NCI-H187 treated with DMSO at 0.1 percent for 48 hours (cell line): Measurements from ENCODE around the gene PLEKHG2.

Source experiments
- DNase-seq: peaks from one replicate; lab custom pipeline; 2025; lab: John Stamatoyannopoulos, UW

Gene PLEKHG2

GRCh38 chr19:39419003-39419402 lies 6.5 kb downstream of the PLEKHG2 start:
- no peak for DNase-seq

- DNase-seq: no peak
These were observed 8.3 kb downstream of the PLEKHG2 start for GRCh38 chr19:39420769-39421168.

- no peak for DNase-seq
These were observed 9.6 kb downstream of the PLEKHG2 start for GRCh38 chr19:39422020-39422419.

GRCh38 chr19:39423258-39424086 lies 11.0 kb downstream of the PLEKHG2 start:
- DNase-seq: no peak

DNA sequence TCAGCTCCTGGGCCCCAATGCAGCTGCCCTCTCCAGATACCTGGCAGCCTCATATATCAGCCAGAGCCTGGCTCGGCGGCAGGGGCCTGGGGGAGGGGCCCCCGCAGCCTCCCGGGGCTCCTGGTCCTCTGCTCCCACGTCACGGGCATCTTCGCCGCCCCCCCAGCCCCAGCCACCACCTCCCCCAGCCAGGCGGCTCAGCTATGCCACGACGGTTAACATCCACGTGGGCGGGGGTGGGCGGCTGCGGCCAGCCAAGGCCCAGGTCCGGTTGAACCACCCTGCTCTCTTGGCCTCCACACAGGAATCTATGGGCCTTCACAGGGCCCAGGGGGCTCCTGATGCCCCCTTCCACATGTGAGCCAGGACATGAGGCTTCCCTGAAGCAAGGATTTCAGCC lies 12.5 kb downstream of the PLEKHG2 start:
- no peak for DNase-seq

GRCh38 chr19:39425744-39426143 lies 13.3 kb downstream of the PLEKHG2 start:
- DNase-seq: no peak

DNA sequence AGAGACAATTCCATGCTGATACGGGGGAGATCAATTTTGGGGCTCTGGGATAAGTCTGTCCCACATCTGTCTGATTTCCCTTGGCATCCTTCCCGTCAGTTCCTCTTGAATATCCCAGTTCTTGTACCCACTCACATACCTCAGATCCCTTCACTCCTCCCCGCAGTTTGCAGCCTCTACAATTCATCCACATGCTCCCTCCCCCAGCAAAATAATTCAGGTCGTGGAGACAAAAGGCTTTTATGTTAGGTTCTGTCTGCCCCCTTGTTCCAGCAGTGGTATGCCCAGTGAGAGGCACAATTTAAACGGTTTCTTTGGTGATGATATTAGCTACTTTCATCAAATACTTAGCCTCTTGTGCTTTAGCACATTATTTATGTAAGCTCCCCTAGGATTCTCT lies 13.7 kb downstream of the PLEKHG2 start:
- no peak for DNase-seq

DNA sequence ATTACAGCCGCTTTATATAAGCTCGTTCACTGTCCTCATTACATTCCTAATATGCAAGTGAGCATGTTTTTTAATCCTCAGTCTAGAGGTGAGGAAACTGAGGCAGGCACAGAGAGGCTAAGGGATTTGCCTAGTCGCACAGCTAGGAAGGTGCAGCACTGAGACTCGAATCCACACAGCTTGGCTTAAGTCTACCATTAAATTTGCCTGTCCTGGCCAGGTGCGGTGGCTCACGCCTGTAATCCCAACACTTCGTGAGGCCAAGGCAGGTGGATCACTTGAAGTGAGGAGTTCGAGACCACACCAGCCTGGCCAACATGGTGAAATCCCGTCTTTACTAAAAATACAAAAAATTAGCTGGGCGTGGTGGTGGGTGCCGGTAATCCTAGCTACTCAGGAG lies 15.2 kb downstream of the PLEKHG2 start:
- no peak for DNase-seq

DNA sequence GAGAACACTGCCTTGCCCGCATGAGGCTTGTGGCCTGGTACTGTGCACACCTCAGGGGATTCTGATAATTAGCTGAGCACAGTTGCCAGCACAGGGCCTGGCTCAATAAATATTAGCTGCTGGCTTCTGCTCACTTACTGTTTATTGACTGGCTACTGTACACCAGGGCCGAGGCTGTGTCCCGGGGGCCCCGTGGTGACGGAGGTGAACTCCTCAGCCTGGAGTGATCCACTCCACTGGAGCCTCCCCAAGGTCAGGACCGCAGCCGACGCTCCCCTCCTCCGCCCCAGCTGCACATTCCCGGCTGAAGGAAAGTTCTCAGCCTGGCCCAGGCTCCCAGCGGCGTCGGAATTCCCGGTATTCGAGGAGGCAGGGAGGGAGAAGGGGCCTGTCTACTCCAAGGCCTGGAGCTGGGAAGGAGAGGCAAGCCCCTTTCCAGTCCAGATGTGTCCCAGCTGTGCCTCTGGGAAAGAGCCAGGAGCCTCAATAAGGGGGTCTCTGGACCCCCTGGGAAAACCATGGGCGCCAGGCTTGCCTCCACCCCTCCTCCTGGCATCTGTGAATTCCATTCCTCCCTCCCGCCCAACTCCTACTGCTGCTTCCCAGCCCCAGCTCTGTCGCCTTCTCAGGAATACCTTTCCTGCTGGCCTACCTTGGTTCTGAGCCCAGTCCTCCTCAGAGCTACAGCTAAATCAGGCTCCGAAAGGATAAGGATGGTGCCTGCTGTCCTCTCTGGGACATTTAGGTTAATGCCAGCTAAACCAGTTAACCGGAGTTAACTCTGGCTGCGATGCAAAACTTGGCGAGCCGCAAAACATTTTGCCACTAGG lies 16.0 kb downstream of the PLEKHG2 start:
- DNase-seq: no peak

GRCh38 chr19:39430675-39431593 lies 18.5 kb downstream of the PLEKHG2 start:
- no peak for DNase-seq

DNA sequence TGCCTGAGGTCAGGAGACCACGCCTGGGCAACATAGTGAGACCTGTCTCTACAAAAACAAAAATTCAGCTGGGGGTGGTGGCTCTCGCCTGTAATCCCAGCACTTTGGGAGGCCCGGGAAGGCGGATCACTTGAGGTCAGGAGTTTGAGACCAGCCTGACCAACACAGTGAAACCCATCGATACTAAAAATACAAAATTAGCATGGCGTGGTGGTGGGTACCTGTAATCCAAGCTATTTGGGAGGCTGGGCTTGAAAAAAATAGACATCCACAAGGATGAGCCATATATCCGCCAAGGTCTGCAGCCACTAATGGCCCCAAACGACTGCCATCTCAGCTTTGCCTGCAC lies 20.2 kb downstream of the PLEKHG2 start:
- no peak for DNase-seq

DNA sequence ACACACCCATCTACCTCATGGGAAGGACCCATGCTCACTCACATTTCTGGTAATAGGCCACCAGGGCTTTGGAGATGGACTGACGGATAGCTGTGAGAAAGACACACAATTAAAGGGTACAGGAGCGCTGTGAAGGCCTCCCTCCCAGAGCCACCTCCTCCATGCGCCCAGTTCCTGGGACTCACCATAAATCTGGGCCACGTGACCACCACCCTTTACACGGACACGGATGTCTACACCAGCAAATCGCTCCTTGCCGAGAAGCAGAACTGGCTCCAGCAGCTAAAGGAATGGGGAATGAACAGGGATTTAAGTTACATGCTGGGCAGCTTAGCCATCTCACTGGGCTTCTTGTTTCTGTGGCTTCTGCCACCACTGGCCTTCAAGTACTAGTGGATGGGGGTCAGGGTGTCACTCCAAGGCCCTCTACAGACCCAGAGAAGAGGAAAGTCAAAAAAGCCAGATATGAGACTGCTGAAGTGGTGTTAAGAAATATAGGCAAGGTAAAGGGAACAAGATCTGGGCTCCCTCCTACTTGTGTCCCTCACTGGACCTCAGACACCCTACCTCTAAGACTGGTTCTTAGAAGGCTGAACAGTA lies 21.1 kb downstream of the PLEKHG2 start:
- DNase-seq: no peak

DNA sequence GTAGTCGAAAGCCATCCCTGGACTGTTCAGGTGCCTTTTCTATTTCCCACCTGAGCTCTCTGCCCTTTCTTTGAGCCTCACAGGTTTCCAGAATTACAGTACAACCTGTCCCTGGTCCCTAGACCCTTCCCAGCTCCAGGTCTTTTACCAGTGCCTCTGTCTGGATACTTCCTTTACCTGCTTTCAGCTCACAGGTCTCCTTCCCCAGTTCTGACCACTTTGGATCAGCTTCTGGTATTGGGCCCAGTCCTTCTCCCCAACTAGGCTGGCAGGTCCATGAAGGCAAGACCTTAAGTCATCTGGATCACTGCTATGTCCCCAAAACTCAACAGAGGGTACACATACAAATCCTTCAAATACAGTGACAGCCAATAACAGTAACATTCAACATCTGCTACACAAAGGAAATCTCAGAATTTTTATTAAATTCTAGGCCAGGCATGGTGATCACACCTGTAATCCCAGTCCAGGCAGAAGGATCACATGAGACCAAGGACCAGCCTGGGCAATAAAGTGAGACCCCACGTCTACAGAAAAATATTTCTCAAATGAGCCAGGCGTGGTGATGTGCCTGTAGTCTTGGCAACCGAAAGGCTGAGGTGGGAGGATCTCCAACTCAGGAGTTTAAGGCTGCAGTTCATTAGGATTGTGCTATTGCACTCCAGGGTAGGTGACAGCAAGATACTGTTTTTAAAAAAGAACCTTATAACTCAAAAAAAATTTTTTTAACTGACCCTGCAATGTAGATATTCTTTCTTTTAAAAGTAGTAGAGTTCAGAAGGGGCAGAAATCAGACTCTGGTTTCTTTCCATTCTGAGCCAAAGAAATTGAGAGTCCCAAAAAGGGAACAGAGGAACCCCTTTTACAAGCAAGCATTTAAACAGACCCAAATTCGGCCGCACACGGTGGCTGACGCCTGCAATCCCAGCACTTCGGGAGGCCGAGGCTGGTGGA lies 21.9 kb downstream of the PLEKHG2 start:
- no peak for DNase-seq

DNA sequence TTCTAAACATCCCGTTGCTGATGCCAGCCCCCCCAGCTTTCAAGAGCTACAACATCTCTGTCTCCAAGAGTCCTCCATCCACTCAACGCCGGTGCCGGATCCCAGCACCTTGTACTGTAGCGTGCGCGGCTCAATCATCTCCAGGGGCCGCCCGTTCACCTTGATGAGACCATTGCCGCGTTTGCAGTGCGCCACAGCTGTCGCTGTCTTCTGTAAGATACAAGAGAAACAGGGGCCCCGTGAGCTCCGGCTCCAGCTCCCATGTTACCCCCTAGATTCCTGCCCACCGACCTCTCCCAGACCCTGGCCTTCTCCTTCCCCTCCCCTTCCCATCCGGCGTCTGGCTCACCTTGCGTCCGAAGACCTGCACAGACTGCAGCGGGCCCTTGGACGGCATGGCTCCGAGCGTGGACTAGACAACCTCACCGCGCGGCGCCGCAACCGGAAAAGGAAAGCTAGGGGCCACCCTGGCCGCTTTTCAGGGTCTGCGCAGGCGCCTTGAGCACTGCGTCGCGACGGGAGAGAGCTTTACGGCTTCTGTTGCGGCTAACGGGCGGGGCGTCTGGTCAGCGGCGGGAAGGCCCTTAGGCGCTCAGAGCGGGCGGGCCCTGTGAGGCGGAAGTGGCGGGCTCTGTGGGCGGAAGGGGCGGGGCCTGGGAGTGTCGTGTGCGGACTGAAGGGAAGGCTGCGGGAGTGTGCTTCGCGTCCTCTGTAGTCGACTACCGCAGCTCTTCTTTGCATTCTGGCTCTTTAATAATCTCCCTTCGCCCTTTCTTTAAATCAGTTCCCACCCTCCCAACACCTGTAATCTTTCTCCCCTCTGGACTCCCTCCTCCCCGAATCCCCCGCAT lies 23.3 kb downstream of the PLEKHG2 start, which contains the start of gene RPS16:
Gene RPS16, minus strand, starts transcription at position 451 of the 851 bp plus-strand sequence. Its CDS starts 54 bp downstream, at position 397.
- DNase-seq: peak; percentile 94

- no peak for DNase-seq
These were observed 23.9 kb downstream of the PLEKHG2 start for GRCh38 chr19:39436350-39436716.

GRCh38 chr19:39438270-39438934 lies 25.9 kb downstream of the PLEKHG2 start:
- DNase-seq: no peak

DNA sequence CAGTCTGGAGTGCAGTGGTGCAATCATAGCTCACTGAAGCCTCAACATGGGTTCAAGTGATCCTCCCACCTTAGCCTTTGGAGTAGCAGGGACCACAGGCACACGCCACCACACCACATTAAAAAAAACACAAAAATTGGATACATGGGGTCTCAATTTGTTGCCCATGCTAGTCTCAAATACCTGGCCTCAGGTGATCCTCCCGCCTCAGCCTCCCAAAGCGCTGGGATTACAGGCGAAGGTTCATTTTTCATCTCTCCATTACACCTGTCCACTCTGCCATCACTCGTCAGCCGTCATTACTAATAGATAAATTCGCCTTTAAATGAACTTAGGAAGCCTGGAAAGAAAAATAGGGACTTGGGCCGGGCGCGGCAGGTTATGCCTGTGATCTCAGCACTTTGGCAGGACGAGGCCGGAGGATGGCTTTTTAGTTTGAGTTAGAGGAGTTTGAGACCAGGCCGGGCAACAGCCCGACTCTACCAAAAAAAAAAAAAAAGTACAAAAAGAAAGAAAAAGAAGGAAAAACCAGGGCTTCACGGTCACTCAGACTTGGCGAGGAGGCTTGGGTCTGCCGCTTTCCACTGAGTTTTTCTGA lies 32.2 kb downstream of the PLEKHG2 start:
- no peak for DNase-seq
